ENCODE data around the gene AR. TPM values are rescaled to one million over a fixed set of nuclear protein-coding genes. Genes with fewer than 3 reads are reported as not detected.

The AR gene
- total RNA-seq, 4 donors from 2014 or later, result 19.7 to 75.3 (median 46.9) TPM

DNA sequence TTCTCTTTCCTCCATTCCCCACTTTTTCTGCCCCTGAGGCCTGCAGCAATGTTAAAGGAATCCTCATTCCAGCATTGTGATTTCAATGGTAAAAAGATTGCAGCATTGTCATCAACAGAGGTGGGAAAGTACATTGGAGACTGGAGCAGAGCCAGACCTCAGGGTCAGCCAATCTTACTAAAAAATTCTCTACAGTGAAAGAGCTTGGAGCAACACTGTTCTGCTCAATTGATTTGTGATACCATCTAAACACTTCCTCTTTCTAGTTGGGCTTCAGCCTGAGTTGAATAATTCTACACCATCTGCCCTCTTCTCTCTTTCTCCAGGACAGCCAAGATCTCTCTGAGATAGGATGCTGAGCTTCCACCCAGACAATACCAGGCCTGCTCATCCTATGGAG lies 176.5 kb downstream of the AR start:
- intact Hi-C loops (cut with DNase I; ENCODE audit: low total_unique reads), result no loop called here

GRCh38 chrX:67721321-67721720 lies 177.5 kb downstream of the AR start:
- Histone ChIP-seq H3K27ac (peak overlapping the region in 1 of 2 donors; percentile 51), H3K4me1 (peaks cover 0 to 4% of the 10 kb centered on the region in 2 donors), H3K27me3 (no peaks in the 10 kb centered on the region), H3K36me3 (no peaks in the 10 kb centered on the region), H3K4me3 (no peak overlapping the region), H3K9me3 (no peaks in the 10 kb centered on the region)
- intact Hi-C loops (cut with DNase I; ENCODE audit: low total_unique reads), result no loop called here
- TF ChIP-seq POLR2A (IDR thresholded peaks at IDR 0.05), result no peak
- no peak for TF ChIP-seq CTCF (IDR thresholded peaks at IDR 0.05)
- DNase-seq, result no peak

More for the DNA sequence above, 176.5 kb downstream of the AR start:
- Histone ChIP-seq H3K27me3 (no peaks in the 10 kb centered on the region), H3K9me3 (no peaks in the 10 kb centered on the region), H3K36me3 (no peaks in the 10 kb centered on the region), H3K4me3 (no peak overlapping the region), H3K4me1 (peaks cover 0 to 4% of the 10 kb centered on the region in 2 donors), H3K27ac (no peak overlapping the region)
- DNase-seq, result peak; percentile 37 to 42
- no peak for TF ChIP-seq POLR2A (IDR thresholded peaks at IDR 0.05)
- TF ChIP-seq CTCF (IDR thresholded peaks at IDR 0.05), result no peak

GRCh38 chrX:67723580-67724351 lies 179.9 kb downstream of the AR start:
- Histone ChIP-seq H3K4me1 (peaks cover 0 to 4% of the 10 kb centered on the region in 2 donors), H3K27me3 (no peaks in the 10 kb centered on the region), H3K4me3 (no peak overlapping the region), H3K27ac (peak overlapping the region; percentile 47 to 51), H3K9me3 (no peaks in the 10 kb centered on the region), H3K36me3 (no peaks in the 10 kb centered on the region)
- no peak for DNase-seq
- intact Hi-C loops (cut with DNase I; ENCODE audit: low total_unique reads), result no loop called here
- TF ChIP-seq POLR2A (IDR thresholded peaks at IDR 0.05), result no peak
- no peak for TF ChIP-seq CTCF (IDR thresholded peaks at IDR 0.05)

DNA sequence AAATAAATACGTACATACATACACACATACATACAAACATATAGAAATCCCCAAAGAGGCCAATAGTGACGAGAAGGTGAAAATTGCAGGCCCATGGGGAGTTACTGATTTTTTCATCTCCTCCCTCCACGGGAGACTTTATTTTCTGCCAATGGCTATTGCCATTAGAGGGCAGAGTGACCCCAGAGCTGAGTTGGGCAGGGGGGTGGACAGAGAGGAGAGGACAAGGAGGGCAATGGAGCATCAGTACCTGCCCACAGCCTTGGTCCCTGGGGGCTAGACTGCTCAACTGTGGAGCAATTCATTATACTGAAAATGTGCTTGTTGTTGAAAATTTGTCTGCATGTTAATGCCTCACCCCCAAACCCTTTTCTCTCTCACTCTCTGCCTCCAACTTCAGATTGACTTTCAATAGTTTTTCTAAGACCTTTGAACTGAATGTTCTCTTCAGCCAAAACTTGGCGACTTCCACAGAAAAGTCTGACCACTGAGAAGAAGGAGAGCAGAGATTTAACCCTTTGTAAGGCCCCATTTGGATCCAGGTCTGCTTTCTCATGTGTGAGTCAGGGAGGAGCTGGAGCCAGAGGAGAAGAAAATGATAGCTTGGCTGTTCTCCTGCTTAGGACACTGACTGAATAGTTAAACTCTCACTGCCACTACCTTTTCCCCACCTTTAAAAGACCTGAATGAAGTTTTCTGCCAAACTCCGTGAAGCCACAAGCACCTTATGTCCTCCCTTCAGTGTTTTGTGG lies 180.7 kb downstream of the AR start:
- no peaks in the 10 kb centered on the region for H3K36me3 ChIP-seq
- H3K4me3 ChIP-seq, result no peak overlapping the region
- H3K27ac ChIP-seq, result peak overlapping the region; percentile 15 to 51
- TF ChIP-seq POLR2A (IDR thresholded peaks at IDR 0.05) (no peak), CTCF (IDR thresholded peaks at IDR 0.05) (no peak)
- intact Hi-C loops (cut with DNase I; ENCODE audit: low total_unique reads), result no loop called here
- no peaks in the 10 kb centered on the region for H3K27me3 ChIP-seq
- DNase-seq, result no peak
- H3K4me1 ChIP-seq, result peaks cover 0 to 4% of the 10 kb centered on the region in 2 donors
- no peaks in the 10 kb centered on the region for H3K9me3 ChIP-seq

GRCh38 chrX:67725471-67725870 lies 181.7 kb downstream of the AR start:
- no peak for TF ChIP-seq POLR2A (IDR thresholded peaks at IDR 0.05)
- no peaks in the 10 kb centered on the region for H3K27me3 ChIP-seq
- H3K36me3 ChIP-seq, result no peaks in the 10 kb centered on the region
- no peaks in the 10 kb centered on the region for H3K9me3 ChIP-seq
- intact Hi-C loops (cut with DNase I; ENCODE audit: low total_unique reads), result no loop called here
- peaks cover 0 to 4% of the 10 kb centered on the region in 2 donors for H3K4me1 ChIP-seq
- no peak overlapping the region for H3K4me3 ChIP-seq
- no peak for DNase-seq
- peak overlapping the region; percentile 15 to 51 for H3K27ac ChIP-seq
